ENCODE data around the gene ASB6.

GRCh38 chr9:129608561-129609481 lies 33.1 kb downstream of the ASB6 start:
- TF ChIP-seq CTCF (IDR thresholded peaks at IDR 0.05; ENCODE audit: borderline replicate concordance, extremely low read depth, low read length, poor library complexity, severe bottlenecking) (no peak), EZH2 (IDR thresholded peaks at IDR 0.05; ENCODE audit: borderline replicate concordance, low read depth, low read length, severe bottlenecking) (no peak)

All from DND-41 (cell line).